ENCODE results near the gene CDC42EP2. TPM values are rescaled to one million over a fixed set of nuclear protein-coding genes. Genes with fewer than 3 reads are reported as not detected.

CDC42EP2 gene
- total RNA-seq, 1 donor from 2014 or later = 26.7 TPM

- H3K4me3 Mint-ChIP-seq (ENCODE audit: unreplicated experiment) = no peak overlapping the region
- Histone ChIP-seq H3K36me3 (ENCODE audit: insufficient read depth, low read length) (peaks cover 18% of the 10 kb centered on the region), H3K9ac (ENCODE audit: low read length) (no peak overlapping the region), H3K27me3 (ENCODE audit: insufficient read depth, low read length) (no peaks in the 10 kb centered on the region), H3K4me2 (ENCODE audit: low read length) (no peak overlapping the region), H3K27ac (ENCODE audit: low read depth, low read length) (no peak overlapping the region), H3K4me1 (ENCODE audit: insufficient read depth, low read length) (peaks cover 25% of the 10 kb centered on the region), H3K79me2 (ENCODE audit: insufficient read depth, low read length) (no peaks in the 10 kb centered on the region), H3K9me3 (ENCODE audit: insufficient read depth, low read depth, low read length) (no peaks in the 10 kb centered on the region), H2AFZ (ENCODE audit: low read depth, low read length) (no peak overlapping the region), H4K20me1 (ENCODE audit: insufficient read depth, low read length) (no peaks in the 10 kb centered on the region), H3K4me3 (ENCODE audit: insufficient read depth, low read depth, low read length) (no peak overlapping the region)
- FAIRE-seq (no peak), DNase-seq (ENCODE audit: low read depth) (no peak)
- peaks cover 24% of the 10 kb centered on the region for H3K4me1 Mint-ChIP-seq (ENCODE audit: low read depth, unreplicated experiment)
- TF ChIP-seq CTCF (IDR thresholded peaks at IDR 0.05; ENCODE audit: insufficient read depth, low read depth, low read length) = no peak
- TF ChIP-seq EZH2 (IDR thresholded peaks at IDR 0.05; ENCODE audit: insufficient read depth, low read length) = no peak
- H3K9me3 Mint-ChIP-seq (ENCODE audit: unreplicated experiment) = no peaks in the 10 kb centered on the region
- H3K27ac Mint-ChIP-seq (ENCODE audit: unreplicated experiment) = peak overlapping the region; percentile 5
- H3K36me3 Mint-ChIP-seq (ENCODE audit: low read depth, unreplicated experiment) = peaks cover 21% of the 10 kb centered on the region
- no peaks in the 10 kb centered on the region for H3K27me3 Mint-ChIP-seq (ENCODE audit: low read depth, unreplicated experiment)
Observed at GRCh38 chr11:65293909-65294381, 20.7 kb upstream of the CDC42EP2 start.

- FAIRE-seq = no peak
- peaks cover 23% of the 10 kb centered on the region for H3K4me1 Mint-ChIP-seq (ENCODE audit: low read depth, unreplicated experiment)
- Histone ChIP-seq H3K9me3 (ENCODE audit: insufficient read depth, low read depth, low read length) (no peaks in the 10 kb centered on the region), H3K27me3 (ENCODE audit: insufficient read depth, low read length) (no peaks in the 10 kb centered on the region), H3K27ac (ENCODE audit: low read depth, low read length) (no peak overlapping the region), H4K20me1 (ENCODE audit: insufficient read depth, low read length) (no peaks in the 10 kb centered on the region), H3K9ac (ENCODE audit: low read length) (no peak overlapping the region), H2AFZ (ENCODE audit: low read depth, low read length) (no peak overlapping the region), H3K79me2 (ENCODE audit: insufficient read depth, low read length) (no peaks in the 10 kb centered on the region), H3K4me2 (ENCODE audit: low read length) (no peak overlapping the region), H3K4me3 (ENCODE audit: insufficient read depth, low read depth, low read length) (no peak overlapping the region), H3K36me3 (ENCODE audit: insufficient read depth, low read length) (peaks cover 11% of the 10 kb centered on the region), H3K4me1 (ENCODE audit: insufficient read depth, low read length) (peaks cover 25% of the 10 kb centered on the region)
- TF ChIP-seq CTCF (IDR thresholded peaks at IDR 0.05; ENCODE audit: insufficient read depth, low read depth, low read length) (no peak), EZH2 (IDR thresholded peaks at IDR 0.05; ENCODE audit: insufficient read depth, low read length) (no peak)
- H3K9me3 Mint-ChIP-seq (ENCODE audit: unreplicated experiment) = no peaks in the 10 kb centered on the region
- no peaks in the 10 kb centered on the region for H3K27me3 Mint-ChIP-seq (ENCODE audit: low read depth, unreplicated experiment)
- no peak overlapping the region for H3K4me3 Mint-ChIP-seq (ENCODE audit: unreplicated experiment)
- no peak for DNase-seq (ENCODE audit: low read depth)
- peaks cover 17% of the 10 kb centered on the region for H3K36me3 Mint-ChIP-seq (ENCODE audit: low read depth, unreplicated experiment)
- H3K27ac Mint-ChIP-seq (ENCODE audit: unreplicated experiment) = no peak overlapping the region
Observed at GRCh38 chr11:65295001-65295400, 19.7 kb upstream of the CDC42EP2 start.

- H3K27me3 Mint-ChIP-seq (ENCODE audit: low read depth, unreplicated experiment) = no peaks in the 10 kb centered on the region
- H3K36me3 Mint-ChIP-seq (ENCODE audit: low read depth, unreplicated experiment) = peaks cover 14% of the 10 kb centered on the region
- Histone ChIP-seq H2AFZ (ENCODE audit: low read depth, low read length) (no peak overlapping the region), H3K27ac (ENCODE audit: low read depth, low read length) (no peak overlapping the region), H3K4me1 (ENCODE audit: insufficient read depth, low read length) (peaks cover 20% of the 10 kb centered on the region), H3K27me3 (ENCODE audit: insufficient read depth, low read length) (no peaks in the 10 kb centered on the region), H3K36me3 (ENCODE audit: insufficient read depth, low read length) (peaks cover 11% of the 10 kb centered on the region), H3K9me3 (ENCODE audit: insufficient read depth, low read depth, low read length) (no peaks in the 10 kb centered on the region), H3K79me2 (ENCODE audit: insufficient read depth, low read length) (no peaks in the 10 kb centered on the region), H3K4me2 (ENCODE audit: low read length) (no peak overlapping the region), H4K20me1 (ENCODE audit: insufficient read depth, low read length) (no peaks in the 10 kb centered on the region), H3K4me3 (ENCODE audit: insufficient read depth, low read depth, low read length) (no peak overlapping the region), H3K9ac (ENCODE audit: low read length) (no peak overlapping the region)
- no peak for DNase-seq (ENCODE audit: low read depth)
- no peak for TF ChIP-seq CTCF (IDR thresholded peaks at IDR 0.05; ENCODE audit: insufficient read depth, low read depth, low read length)
- TF ChIP-seq EZH2 (IDR thresholded peaks at IDR 0.05; ENCODE audit: insufficient read depth, low read length) = no peak
- FAIRE-seq = no peak
- no peak overlapping the region for H3K4me3 Mint-ChIP-seq (ENCODE audit: unreplicated experiment)
- H3K9me3 Mint-ChIP-seq (ENCODE audit: unreplicated experiment) = no peaks in the 10 kb centered on the region
- no peak overlapping the region for H3K27ac Mint-ChIP-seq (ENCODE audit: unreplicated experiment)
- peaks cover 19% of the 10 kb centered on the region for H3K4me1 Mint-ChIP-seq (ENCODE audit: low read depth, unreplicated experiment)
Observed at GRCh38 chr11:65295571-65296341, 18.9 kb upstream of the CDC42EP2 start.

All from astrocyte (in vitro differentiated cells and primary cell).